Right lobe of liver (tissue), 6 donors: ENCODE data around the gene SRR. TPM values are rescaled to one million over a fixed set of nuclear protein-coding genes. Genes with fewer than 3 reads are reported as not detected.

ENCODE experiments used
- ATAC-seq, 4 donors: fragments of 200-7000 bp; cut with Tn5 transposase; one replicate each; pipeline ENCODE4 v1.9.1; 2020; ENCODE audit warnings: mild to moderate bottlenecking in 4 of 4, moderate library complexity in 4 of 4
- DNase-seq, 3 donors: peaks; one replicate each; pipeline ENCODE4 v3.0.0-alpha.2; 2020
- H3K27ac ChIP-seq, 3 donors: fragments of 200-600 bp; one replicate each; pipeline ENCODE4 v1.8.0; 2022
- H3K27me3 ChIP-seq, 2 donors: fragments of 200-600 bp; one replicate each; pipeline ENCODE4 v1.8.0; 2022
- H3K36me3 ChIP-seq, 4 donors: fragments of 200-600 bp; sonication (generic) in 1 of 4; one replicate each; pipeline versions ENCODE4 v1.5.1 to v1.8.0; 2017 to 2022; ENCODE audit warnings: control low read depth in 1 of 4
- H3K4me1 ChIP-seq, 4 donors: fragments of 200-600 bp; sonication (generic) in 1 of 4; one replicate each; pipeline versions ENCODE4 v1.5.1 to v1.8.0; 2017 to 2022; ENCODE audit warnings: control low read depth in 1 of 4
- H3K4me3 ChIP-seq, 3 donors: fragments of 200-600 bp; one replicate each; pipeline ENCODE4 v1.8.0; 2022
- H3K9me3 ChIP-seq, 4 donors: fragments of 200-600 bp; sonication (generic) in 1 of 4; one replicate each; pipeline versions ENCODE4 v1.5.1 to v1.8.0; 2017 to 2022; ENCODE audit warnings: control low read depth in 1 of 4
- CTCF ChIP-seq, 4 donors: fragments of 200-600 bp in 3 of 4; fragments of 450-650 bp in 1 of 4; IDR thresholded peaks; one replicate each; pipeline versions ENCODE4 v1.5.1 to v1.8.0; 2016 to 2022; ENCODE audit warnings: antibody characterized with exemption in 4 of 4, mild to moderate bottlenecking in 2 of 4
- POLR2A ChIP-seq: fragments of 450-650 bp; IDR thresholded peaks from one replicate; pipeline ENCODE4 v1.6.1; 2017; ENCODE audit warnings: antibody characterized with exemption, mild to moderate bottlenecking
- WGBS: methylation state at CpG from one replicate; pipeline ENCODE4 v1.1.6; 2018; ENCODE audit warnings: low coverage, low lambda C conversion rate; ENCODE audit not compliant: insufficient coverage; ENCODE audit errors: missing lambda C conversion rate; 5-methylcytosine and 5-hydroxymethylcytosine counted together
- intact Hi-C, 2 donors: fragments of 100-400 bp; cut with DNase I; formaldehyde crosslinking; loops; one replicate each; pipeline versions ENCODE4 v1.11.2 to v1.14.1; 2022
- total RNA-seq, 6 experiments: library from RNA; depleted of rRNA in 2 of 6; stranded (reverse); fragments of >200 nt in 2 of 6; fragmentation: NEBNext Ultra II Directional in 3 of 6; extraction: Animal tissue kit (Norgen Biotek cat#: 25700) in 3 of 6; gene quantifications; one replicate each; pipeline versions ENCODE4 v1.1.0 to v1.2.4, GENCODE V29; 2016 to 2023
- donor health status: DM: no; HTN: yes; CAD: no.
- donor health status: DM: no; HTN: no; CAD: no.
- donor health status: DM: no; HTN: no; CAD: no.
- donor health status: DM: no; HTN: yes; CAD: no.
- donor health status: DM: no; HTN: yes; CAD: no.

Gene SRR
- total RNA-seq, 6 experiments from 2014 or later: 2.7 to 10.9 (median 5.9) TPM

DNA sequence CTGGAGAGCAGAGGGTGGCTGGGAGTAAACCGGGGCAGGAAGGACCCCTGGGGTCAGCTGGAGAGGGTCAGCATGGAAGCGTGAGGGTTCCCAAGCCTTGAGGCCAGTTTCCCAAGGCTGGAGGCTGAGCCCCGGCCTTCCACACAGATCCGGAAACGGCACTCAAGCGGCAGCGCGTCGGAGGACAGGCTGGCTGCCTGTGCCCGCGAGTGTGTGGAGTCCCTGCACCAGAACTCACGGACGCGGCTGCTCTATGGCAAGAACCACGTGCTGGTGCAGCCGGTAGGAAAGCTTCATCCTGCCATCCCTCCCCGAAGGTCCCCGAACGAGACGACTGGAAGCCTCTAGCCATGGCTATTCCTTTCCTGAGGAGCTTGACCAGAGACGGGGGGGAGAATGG is 59.6 kb downstream of the SRR start:
- 100% methylated on average over 2 of the region's 21 CpGs for WGBS
- no peak for DNase-seq

GRCh38 chr17:2363851-2364762 is 60.4 kb downstream of the SRR start:
- Histone ChIP-seq H3K36me3 (peaks cover 0 to 2% (median 0%) of the 10 kb centered on the region in 4 donors), H3K27me3 (no peaks in the 10 kb centered on the region), H3K27ac (no peak overlapping the region), H3K9me3 (no peaks in the 10 kb centered on the region), H3K4me1 (no peaks in the 10 kb centered on the region), H3K4me3 (no peak overlapping the region)
- WGBS: 70% methylated on average over 15 of the region's 26 CpGs
- intact Hi-C loops: no loop called here
- peak in 1 of 4 donors; percentile 54 for ATAC-seq
- no peak for TF ChIP-seq POLR2A
- TF ChIP-seq CTCF (IDR thresholded peaks at IDR 0.05): no peak
- DNase-seq: no peak

More for the DNA sequence above, 59.6 kb downstream of the SRR start:
- H3K36me3 ChIP-seq: peaks cover 0 to 2% (median 0%) of the 10 kb centered on the region in 4 donors
- ATAC-seq: no peak
- intact Hi-C loops: no loop called here
- no peaks in the 10 kb centered on the region for H3K4me1 ChIP-seq
- no peaks in the 10 kb centered on the region for H3K9me3 ChIP-seq
- H3K27me3 ChIP-seq: no peaks in the 10 kb centered on the region
- no peak overlapping the region for H3K27ac ChIP-seq
- no peak overlapping the region for H3K4me3 ChIP-seq
- TF ChIP-seq POLR2A (no peak), CTCF (IDR thresholded peaks at IDR 0.05) (no peak)

DNA sequence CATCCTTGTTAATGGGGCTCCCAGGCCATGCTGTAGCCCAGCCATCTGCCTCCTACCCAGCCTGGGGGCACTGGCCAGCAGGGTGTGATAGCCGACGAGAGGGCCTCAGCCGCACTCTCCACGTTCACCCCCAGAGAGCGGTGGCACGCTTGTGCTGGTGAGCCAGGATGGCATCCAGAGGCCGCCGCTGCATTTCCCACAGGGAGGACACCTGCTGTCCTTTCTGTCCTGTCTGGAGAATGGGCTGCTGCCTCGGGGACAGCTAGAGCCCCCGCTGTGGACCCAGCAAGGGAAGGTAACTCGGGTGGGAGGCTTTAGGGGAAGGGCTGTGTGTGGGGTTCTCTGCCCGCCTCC is 61.0 kb downstream of the SRR start:
- no peaks in the 10 kb centered on the region for H3K9me3 ChIP-seq
- ATAC-seq (no peak), DNase-seq (no peak)
- no peak overlapping the region for H3K27ac ChIP-seq
- H3K27me3 ChIP-seq: no peaks in the 10 kb centered on the region
- H3K4me3 ChIP-seq: no peak overlapping the region
- no peaks in the 10 kb centered on the region for H3K4me1 ChIP-seq
- TF ChIP-seq CTCF (IDR thresholded peaks at IDR 0.05): no peak
- no peak for TF ChIP-seq POLR2A
- H3K36me3 ChIP-seq: peaks cover 0 to 2% (median 0%) of the 10 kb centered on the region in 4 donors
- no CpG with 5 or more reads among the region's 12 CpGs for WGBS
- intact Hi-C loops: no loop called here

GRCh38 chr17:2365132-2365531 is 61.4 kb downstream of the SRR start:
- TF ChIP-seq CTCF (IDR thresholded peaks at IDR 0.05) (no peak), POLR2A (no peak)
- WGBS: 96% methylated on average over 10 of the region's 20 CpGs
- H3K36me3 ChIP-seq: peaks cover 0 to 2% (median 0%) of the 10 kb centered on the region in 4 donors

More at GRCh38 chr17:2365132-2365531, 61.4 kb downstream of the SRR start:
- DNase-seq: no peak
- no peaks in the 10 kb centered on the region for H3K9me3 ChIP-seq
- no peaks in the 10 kb centered on the region for H3K4me1 ChIP-seq
- H3K4me3 ChIP-seq: no peak overlapping the region
- intact Hi-C loops: no loop called here
- ATAC-seq: no peak
- H3K27ac ChIP-seq: no peak overlapping the region
- H3K27me3 ChIP-seq: no peaks in the 10 kb centered on the region
